Uterus (tissue), 2 donors: ENCODE data around the gene IRF9.

Source experiments
- CTCF ChIP-seq, 4 experiments: fragments of 200-600 bp in 2 of 4; fragments of 450-650 bp in 2 of 4; sonication (generic) in 2 of 4; IDR thresholded peaks; one replicate each; pipeline ENCODE4 v1.5.1; 2016 to 2019; ENCODE audit warnings: antibody characterized with exemption in 4 of 4, mild to moderate bottlenecking in 2 of 4, moderate library complexity in 1 of 4
- POLR2A ChIP-seq, 2 donors: fragments of 450-650 bp; IDR thresholded peaks; one replicate each; pipeline ENCODE4 v1.6.1; 2016; ENCODE audit warnings: antibody characterized with exemption in 2 of 2, mild to moderate bottlenecking in 1 of 2, moderate library complexity in 1 of 2

- no peak for TF ChIP-seq CTCF (IDR thresholded peaks at IDR 0.05)
- TF ChIP-seq POLR2A (IDR thresholded peaks at IDR 0.05), result no peak
These were observed 28.0 kb downstream of the IRF9 start for GRCh38 chr14:24189059-24189375.
